CD4-positive, alpha-beta T cell treated with Interleukin-12 subunit alpha and Interleukin-12 subunit beta, for 1 hour (primary cell): ENCODE data around the gene ZNF100.
"Not testable (repeated sequence)": the region's sequence is repeated elsewhere in the genome, so short reads cannot be mapped to it uniquely, and the experiment has no call there.

Source experiments
- DNase-seq: peaks from one replicate; pipeline ENCODE4 v3.0.0-alpha.2; 2020

Gene ZNF100

GRCh38 chr19:21767065-21767800 lies at the start of gene ZNF100:
TSS of gene ZNF100 (minus strand) at chr19:21767579. CDS start at chr19:21767429, 150 bp downstream.
- peak; percentile 89 for DNase-seq

GRCh38 chr19:21812448-21812847 lies 45.1 kb upstream of the ZNF100 start:
- no peak for DNase-seq

- not testable (repeated sequence) for DNase-seq
These were observed 41.1 kb upstream of the ZNF100 start for GRCh38 chr19:21808400-21809000.

GRCh38 chr19:21789466-21790085 lies 22.2 kb upstream of the ZNF100 start:
- no peak for DNase-seq

GRCh38 chr19:21786936-21787335 lies 19.6 kb upstream of the ZNF100 start:
- DNase-seq: no peak

GRCh38 chr19:21775792-21776191 lies 8.4 kb upstream of the ZNF100 start:
- not testable (repeated sequence) for DNase-seq

GRCh38 chr19:21766705-21767064 lies 694 bp downstream of the ZNF100 start:
- peak; percentile 5 for DNase-seq

GRCh38 chr19:21765151-21765550 lies 2.2 kb downstream of the ZNF100 start:
- no peak for DNase-seq

GRCh38 chr19:21761547-21761946 lies 5.8 kb downstream of the ZNF100 start:
- not testable (repeated sequence) for DNase-seq

GRCh38 chr19:21758296-21758695 lies 9.1 kb downstream of the ZNF100 start:
- no peak for DNase-seq

- not testable (repeated sequence) for DNase-seq
These were observed 11.8 kb downstream of the ZNF100 start for GRCh38 chr19:21755555-21755954.

- no peak for DNase-seq
These were observed 16.0 kb downstream of the ZNF100 start for GRCh38 chr19:21751384-21751783.

- DNase-seq: no peak
These were observed 16.7 kb downstream of the ZNF100 start for GRCh38 chr19:21750586-21751128.

GRCh38 chr19:21749090-21749489 lies 18.3 kb downstream of the ZNF100 start:
- no peak for DNase-seq

- DNase-seq: no peak
These were observed 19.3 kb downstream of the ZNF100 start for GRCh38 chr19:21748088-21748487.

- no peak for DNase-seq
These were observed 26.8 kb downstream of the ZNF100 start for GRCh38 chr19:21740559-21740958.

GRCh38 chr19:21726942-21727747 lies 40.2 kb downstream of the ZNF100 start:
- DNase-seq: not testable (repeated sequence)

- no peak for DNase-seq
These were observed 53.6 kb downstream of the ZNF100 start for GRCh38 chr19:21713761-21714160.

- no peak for DNase-seq
These were observed 57.9 kb downstream of the ZNF100 start for GRCh38 chr19:21709464-21709863.

GRCh38 chr19:21707878-21708277 lies 59.5 kb downstream of the ZNF100 start:
- not testable (repeated sequence) for DNase-seq

GRCh38 chr19:21707065-21707464 lies 60.3 kb downstream of the ZNF100 start:
- no peak for DNase-seq

- no peak for DNase-seq
These were observed 62.0 kb downstream of the ZNF100 start for GRCh38 chr19:21705393-21705792.

GRCh38 chr19:21704320-21704719 lies 63.1 kb downstream of the ZNF100 start:
- DNase-seq: no peak
